ENCODE measurements around the gene PLCH2. TPM values are rescaled to one million over a fixed set of nuclear protein-coding genes. Genes with fewer than 3 reads are reported as not detected.

Gene PLCH2
- total RNA-seq, 4 donors from 2014 or later, result 83.3 to 324 (median 130) TPM

- Histone ChIP-seq H3K27me3 (peaks cover 72% of the 10 kb centered on the region), H3K9me3 (no peaks in the 10 kb centered on the region), H3K36me3 (no peaks in the 10 kb centered on the region), H3K27ac (no peak overlapping the region), H3K4me1 (peaks cover 10% of the 10 kb centered on the region), H3K4me3 (no peak overlapping the region)
- 61% methylated on average over 14 of the region's 23 CpGs for WGBS
- DNase-seq (ENCODE audit: low spot score in 2 of 2), result no peak
- TF ChIP-seq CTCF (IDR thresholded peaks at IDR 0.05), result no peak
- no peak for TF ChIP-seq EP300 (IDR thresholded peaks at IDR 0.05)
- no peak for TF ChIP-seq POLR2A (IDR thresholded peaks at IDR 0.05)
- no peak for TF ChIP-seq POLR2AphosphoS5 (IDR thresholded peaks at IDR 0.05)
Observed at GRCh38 chr1:2449636-2450454, 26.2 kb upstream of the PLCH2 start.

- H3K4me3 ChIP-seq, result no peak overlapping the region
- no peak overlapping the region for H3K27ac ChIP-seq
- peaks cover 65% of the 10 kb centered on the region for H3K27me3 ChIP-seq
- TF ChIP-seq EP300 (IDR thresholded peaks at IDR 0.05) (no peak), POLR2AphosphoS5 (IDR thresholded peaks at IDR 0.05) (no peak), CTCF (IDR thresholded peaks at IDR 0.05) (no peak)
- no peaks in the 10 kb centered on the region for H3K36me3 ChIP-seq
- 56% methylated on average over 10 of the region's 18 CpGs for WGBS
- no peaks in the 10 kb centered on the region for H3K9me3 ChIP-seq
- H3K4me1 ChIP-seq, result peaks cover 21% of the 10 kb centered on the region
- no peak for DNase-seq (ENCODE audit: low spot score in 2 of 2)
Observed at GRCh38 chr1:2451741-2452140, 24.3 kb upstream of the PLCH2 start.

- H3K27me3 ChIP-seq, result peaks cover 63% of the 10 kb centered on the region
- H3K4me3 ChIP-seq, result no peak overlapping the region
- H3K36me3 ChIP-seq, result no peaks in the 10 kb centered on the region
- DNase-seq (ENCODE audit: low spot score in 2 of 2), result no peak
- 84% methylated on average over 5 of the region's 21 CpGs for WGBS
- TF ChIP-seq POLR2AphosphoS5 (IDR thresholded peaks at IDR 0.05), result no peak
- no peak for TF ChIP-seq CTCF (IDR thresholded peaks at IDR 0.05)
- no peak for TF ChIP-seq EP300 (IDR thresholded peaks at IDR 0.05)
- H3K4me1 ChIP-seq, result peaks cover 21% of the 10 kb centered on the region
- no peak overlapping the region for H3K27ac ChIP-seq
- H3K9me3 ChIP-seq, result no peaks in the 10 kb centered on the region
Observed at GRCh38 chr1:2452201-2452931, 23.7 kb upstream of the PLCH2 start.

- no peaks in the 10 kb centered on the region for H3K9me3 ChIP-seq
- no peak overlapping the region for H3K27ac ChIP-seq
- H3K4me3 ChIP-seq, result no peak overlapping the region
- 75% methylated on average over 14 of the region's 19 CpGs for WGBS
- no peak for DNase-seq (ENCODE audit: low spot score in 2 of 2)
- no peaks in the 10 kb centered on the region for H3K36me3 ChIP-seq
- H3K27me3 ChIP-seq, result peaks cover 58% of the 10 kb centered on the region
- peaks cover 21% of the 10 kb centered on the region for H3K4me1 ChIP-seq
- TF ChIP-seq POLR2AphosphoS5 (IDR thresholded peaks at IDR 0.05) (no peak), EP300 (IDR thresholded peaks at IDR 0.05) (no peak), CTCF (IDR thresholded peaks at IDR 0.05) (no peak)
Observed at GRCh38 chr1:2452932-2453315, 23.2 kb upstream of the PLCH2 start.

GRCh38 chr1:2454227-2454626 lies 21.9 kb upstream of the PLCH2 start:
- H3K4me3 ChIP-seq, result no peak overlapping the region
- H3K9me3 ChIP-seq, result no peaks in the 10 kb centered on the region
- WGBS, result 90% methylated on average over 2 of the region's 10 CpGs
- no peak overlapping the region for H3K27ac ChIP-seq
- DNase-seq (ENCODE audit: low spot score in 2 of 2), result no peak
- no peaks in the 10 kb centered on the region for H3K36me3 ChIP-seq
- peaks cover 53% of the 10 kb centered on the region for H3K27me3 ChIP-seq
- H3K4me1 ChIP-seq, result peaks cover 21% of the 10 kb centered on the region
- TF ChIP-seq EP300 (IDR thresholded peaks at IDR 0.05), result no peak
- no peak for TF ChIP-seq CTCF (IDR thresholded peaks at IDR 0.05)
- no peak for TF ChIP-seq POLR2AphosphoS5 (IDR thresholded peaks at IDR 0.05)
- TF ChIP-seq POLR2A (IDR thresholded peaks at IDR 0.05), result no peak
